IPS-20b (cell line): ENCODE measurements around the gene HOXB8.

Experiments used
- H3K27ac ChIP-seq: one replicate; pipeline ENCODE4 v1.5.1; 2013; ENCODE audit warnings: low read length
- H3K27me3 ChIP-seq: 2 replicates; pipeline ENCODE4 v1.6.1; 2013; ENCODE audit warnings: mild to moderate bottlenecking, low read length, inconsistent platforms; ENCODE audit not compliant: insufficient read depth
- H3K36me3 ChIP-seq: 2 replicates; pipeline ENCODE4 v1.6.1; 2013; ENCODE audit warnings: low read depth, mild to moderate bottlenecking, inconsistent platforms, low read length, moderate library complexity; ENCODE audit not compliant: insufficient read depth
- H3K4me1 ChIP-seq: 2 replicates; pipeline ENCODE4 v1.6.1; 2013; ENCODE audit warnings: mild to moderate bottlenecking, control low read depth, inconsistent platforms, low read length, moderate library complexity; ENCODE audit not compliant: insufficient read depth
- H3K4me3 ChIP-seq: 2 replicates; pipeline ENCODE4 v1.5.1; 2013; ENCODE audit warnings: mild to moderate bottlenecking, low read length, inconsistent platforms
- H3K9ac ChIP-seq: 2 replicates; pipeline ENCODE4 v1.6.1; 2013; ENCODE audit warnings: low read depth, mild to moderate bottlenecking, inconsistent platforms, low read length, moderate library complexity
- H3K9me3 ChIP-seq: 2 replicates; pipeline ENCODE4 v1.6.1; 2013; ENCODE audit warnings: mild to moderate bottlenecking, low read depth, low read length, inconsistent platforms; ENCODE audit not compliant: insufficient read depth

Gene HOXB8

GRCh38 chr17:48611213-48611612, 3.9 kb downstream of the HOXB8 start:
- Histone ChIP-seq H3K27ac (no peak overlapping the region), H3K9me3 (peaks cover 7% of the 10 kb centered on the region; the same call in 1 of the 2 replicates), H3K4me3 (no peak overlapping the region), H3K4me1 (no peaks in the 10 kb centered on the region), H3K27me3 (peaks cover 100% of the 10 kb centered on the region), H3K9ac (no peak overlapping the region), H3K36me3 (no peaks in the 10 kb centered on the region)

- no peak within 1 kb of the TSS for H3K9ac ChIP-seq
- peaks cover 100% of the 10 kb centered on the region for H3K27me3 ChIP-seq
- no peaks in the 10 kb centered on the region for H3K36me3 ChIP-seq
- H3K27ac ChIP-seq, result no peak within 1 kb of the TSS
- H3K9me3 ChIP-seq, result peaks cover 7% of the 10 kb centered on the region; the same call in 1 of the 2 replicates
- peak within 1 kb of the TSS; percentile 36; the same call in 1 of the 2 replicates for H3K4me3 ChIP-seq
- no peaks in the 10 kb centered on the region for H3K4me1 ChIP-seq
These were observed 4.5 kb downstream of the HOXB8 start, which contains the start of gene HOXB7 for GRCh38 chr17:48610282-48611211. TSS of gene HOXB7 (minus strand) at chr17:48611017. CDS start at chr17:48610918, 99 bp downstream.

GRCh38 chr17:48609759-48610281, 5.3 kb downstream of the HOXB8 start:
- H3K36me3 ChIP-seq, result no peaks in the 10 kb centered on the region
- peaks cover 7% of the 10 kb centered on the region; the same call in 1 of the 2 replicates for H3K9me3 ChIP-seq
- no peak overlapping the region for H3K4me3 ChIP-seq
- H3K27me3 ChIP-seq, result peaks cover 100% of the 10 kb centered on the region
- H3K9ac ChIP-seq, result no peak overlapping the region
- H3K27ac ChIP-seq, result no peak overlapping the region
- no peaks in the 10 kb centered on the region for H3K4me1 ChIP-seq

GRCh38 chr17:48609033-48609432, 6.1 kb downstream of the HOXB8 start:
- Histone ChIP-seq H3K4me3 (no peak overlapping the region), H3K27ac (no peak overlapping the region), H3K36me3 (no peaks in the 10 kb centered on the region), H3K27me3 (peaks cover 100% of the 10 kb centered on the region), H3K9me3 (peaks cover 7% of the 10 kb centered on the region; the same call in 1 of the 2 replicates), H3K9ac (no peak overlapping the region), H3K4me1 (no peaks in the 10 kb centered on the region)

- Histone ChIP-seq H3K27ac (no peak overlapping the region), H3K27me3 (peaks cover 100% of the 10 kb centered on the region), H3K4me3 (no peak overlapping the region), H3K9me3 (peaks cover 7% of the 10 kb centered on the region; the same call in 1 of the 2 replicates), H3K36me3 (no peaks in the 10 kb centered on the region), H3K4me1 (no peaks in the 10 kb centered on the region), H3K9ac (no peak overlapping the region)
These were observed 6.6 kb downstream of the HOXB8 start for GRCh38 chr17:48608494-48608834.

DNA sequence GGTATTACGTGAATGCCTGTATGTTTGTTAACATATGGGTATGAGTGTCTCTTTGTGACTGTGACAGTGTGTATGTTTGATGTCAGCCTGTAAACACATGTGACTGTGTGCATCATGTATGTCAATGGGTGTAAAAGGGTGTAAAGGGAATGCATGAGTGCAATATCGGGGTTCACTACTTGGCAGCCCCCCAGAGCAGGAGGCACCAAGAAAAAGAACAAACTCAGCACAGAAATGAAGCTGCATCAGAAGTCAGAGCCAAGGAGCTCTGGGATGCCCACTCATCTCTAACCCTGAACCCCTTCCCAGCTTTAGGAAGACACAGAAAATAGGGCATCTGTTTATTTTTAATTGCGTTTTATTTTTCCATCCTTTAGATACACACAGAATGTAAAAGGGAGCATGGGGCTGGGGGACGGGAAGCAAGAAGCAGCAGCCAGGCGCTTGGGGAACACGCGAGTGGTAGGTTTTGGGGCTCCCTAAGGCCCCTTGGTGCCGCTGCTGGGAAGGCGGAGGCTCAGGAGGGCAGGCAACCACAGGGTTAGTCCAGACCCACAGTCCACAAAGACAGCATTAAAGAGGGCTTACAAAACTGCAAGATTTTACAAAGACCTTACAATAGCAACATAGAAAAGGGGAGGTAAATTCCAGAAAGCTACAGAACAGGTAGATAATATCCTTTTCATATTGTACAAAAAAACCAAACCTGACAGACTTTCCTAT, 8.0 kb downstream of the HOXB8 start:
- H3K4me3 ChIP-seq, result no peak overlapping the region
- H3K9ac ChIP-seq, result no peak overlapping the region
- H3K9me3 ChIP-seq, result peaks cover 7% of the 10 kb centered on the region; the same call in 1 of the 2 replicates
- peaks cover 100% of the 10 kb centered on the region for H3K27me3 ChIP-seq
- no peaks in the 10 kb centered on the region for H3K36me3 ChIP-seq
- H3K27ac ChIP-seq, result no peak overlapping the region
- no peaks in the 10 kb centered on the region for H3K4me1 ChIP-seq

GRCh38 chr17:48605991-48606891, 8.9 kb downstream of the HOXB8 start:
- Histone ChIP-seq H3K9me3 (peaks cover 7% of the 10 kb centered on the region; the same call in 1 of the 2 replicates), H3K4me3 (no peak overlapping the region), H3K27me3 (peaks cover 100% of the 10 kb centered on the region), H3K27ac (no peak overlapping the region), H3K9ac (no peak overlapping the region), H3K36me3 (no peaks in the 10 kb centered on the region), H3K4me1 (no peaks in the 10 kb centered on the region)

DNA sequence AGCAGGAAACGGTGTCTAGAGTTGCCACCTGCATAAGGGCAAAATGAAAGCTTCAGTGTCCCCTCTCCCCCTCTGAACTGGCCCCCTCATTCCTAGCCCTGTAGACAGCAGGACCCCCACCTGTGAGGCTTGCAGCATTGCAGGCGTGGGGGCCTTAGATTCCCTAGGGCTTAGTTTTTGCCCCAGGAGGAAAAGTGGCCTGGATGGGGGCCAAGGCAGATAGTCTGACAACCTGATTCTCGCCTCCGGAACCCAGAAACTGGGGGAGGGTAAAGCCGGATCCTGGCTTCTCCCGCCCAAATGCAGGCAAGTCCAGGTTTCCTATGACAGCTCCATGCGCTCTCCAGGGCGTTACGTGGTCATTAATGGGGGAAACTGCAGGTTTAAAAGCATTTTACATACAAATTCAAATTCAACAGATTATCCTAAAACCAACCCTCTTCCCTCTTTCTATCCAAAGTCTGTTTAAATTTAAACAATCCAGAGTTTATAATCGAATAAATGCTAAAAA, 9.6 kb downstream of the HOXB8 start:
- Histone ChIP-seq H3K27me3 (peaks cover 100% of the 10 kb centered on the region), H3K36me3 (no peaks in the 10 kb centered on the region), H3K4me1 (no peaks in the 10 kb centered on the region), H3K4me3 (no peak overlapping the region), H3K9me3 (peaks cover 7% of the 10 kb centered on the region; the same call in 1 of the 2 replicates), H3K9ac (no peak overlapping the region), H3K27ac (no peak overlapping the region)

DNA sequence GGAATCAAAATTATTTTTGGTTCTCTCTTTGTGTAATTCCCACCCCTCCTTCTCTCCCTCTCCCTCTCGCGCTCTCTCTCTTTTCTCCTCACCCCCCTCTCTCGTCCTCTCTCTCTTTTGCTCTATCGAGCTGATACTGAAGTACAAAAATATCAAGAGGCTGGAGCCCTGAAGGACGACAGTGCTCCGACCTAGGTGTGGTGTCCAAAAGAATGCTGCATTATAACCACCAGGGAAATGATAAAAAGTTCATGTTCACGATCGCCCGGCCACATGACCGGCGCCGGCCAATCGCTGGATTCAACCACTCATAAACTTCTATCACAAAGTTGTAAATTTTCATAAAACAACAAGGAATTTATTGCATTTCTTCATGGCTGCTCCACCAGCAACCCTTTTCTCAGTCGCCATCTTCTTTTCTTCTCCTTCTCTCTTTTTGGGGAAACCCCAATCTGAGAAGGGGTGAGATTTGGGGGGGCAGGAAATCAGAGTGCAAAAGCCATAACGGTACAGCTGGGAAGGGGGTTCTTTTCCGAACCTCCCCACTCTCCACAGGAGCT, 10.2 kb downstream of the HOXB8 start, which contains the start of gene HOXB6:
Gene HOXB6, minus strand, starts transcription at position 217 of the 560 bp plus-strand sequence. CDS start 6,836 bp downstream, outside the sequence.
- H3K4me3 ChIP-seq, result no peak within 1 kb of the TSS
- H3K9ac ChIP-seq, result no peak within 1 kb of the TSS
- no peak within 1 kb of the TSS for H3K27ac ChIP-seq

DNA sequence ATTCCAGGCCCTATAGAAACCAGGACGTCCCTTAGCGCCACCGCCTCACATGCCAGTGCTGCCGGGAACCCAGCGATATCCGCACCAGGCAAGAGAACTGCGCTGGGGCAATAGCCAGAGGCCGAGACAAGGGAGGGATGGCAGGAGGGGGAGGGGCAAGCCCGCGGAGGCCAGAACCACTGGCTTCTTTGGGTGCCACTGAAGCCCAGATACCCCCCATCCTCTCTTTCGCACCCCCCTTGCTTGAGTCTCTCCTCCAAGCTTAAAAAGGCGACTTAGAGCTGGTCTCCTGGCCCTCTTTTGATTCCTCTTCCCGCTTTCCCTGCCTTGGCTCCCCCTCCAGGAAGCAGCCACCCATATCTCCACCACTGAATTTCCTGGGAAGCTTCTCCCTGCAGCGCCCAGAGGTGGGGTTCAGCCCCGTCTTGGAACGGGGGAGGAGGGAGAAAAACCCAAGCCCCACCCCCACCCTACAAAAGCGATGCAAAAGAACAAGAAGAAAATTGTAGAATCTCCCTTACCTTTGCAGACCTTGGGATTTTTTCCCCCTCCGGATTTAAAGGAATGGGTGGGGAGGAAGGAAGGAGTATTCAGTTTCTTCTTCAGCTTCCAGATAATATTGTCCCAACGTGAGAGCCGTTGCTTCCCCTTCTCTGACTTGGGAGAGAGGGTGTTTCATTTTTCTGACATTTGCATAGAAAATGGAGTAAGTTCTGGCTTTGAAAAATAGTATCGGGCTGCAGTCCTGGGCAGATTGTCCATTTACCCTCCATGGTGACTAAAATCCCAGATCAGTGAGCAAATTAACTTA, 10.9 kb downstream of the HOXB8 start:
- Histone ChIP-seq H3K27ac (no peak overlapping the region), H3K36me3 (no peaks in the 10 kb centered on the region), H3K4me3 (no peak overlapping the region), H3K9me3 (peaks cover 10% of the 10 kb centered on the region; the same call in 1 of the 2 replicates), H3K4me1 (no peaks in the 10 kb centered on the region), H3K27me3 (peaks cover 100% of the 10 kb centered on the region), H3K9ac (no peak overlapping the region)

More for the DNA sequence above, 10.2 kb downstream of the HOXB8 start, which contains the start of gene HOXB6:
- H3K27me3 ChIP-seq, result peaks cover 100% of the 10 kb centered on the region
- H3K9me3 ChIP-seq, result peaks cover 7% of the 10 kb centered on the region; the same call in 1 of the 2 replicates
- no peaks in the 10 kb centered on the region for H3K36me3 ChIP-seq
- no peaks in the 10 kb centered on the region for H3K4me1 ChIP-seq
